HG03135 (cell line): Measurements from ENCODE around the gene NETO1.

Experiments used
- ATAC-seq: cut with Tn5 transposase; IDR thresholded peaks from one replicate; pipeline ENCODE4 v1.9.1; 2021; ENCODE audit warnings: mild to moderate bottlenecking, moderate library complexity; ENCODE audit not compliant: unreplicated experiment

NETO1 gene

DNA sequence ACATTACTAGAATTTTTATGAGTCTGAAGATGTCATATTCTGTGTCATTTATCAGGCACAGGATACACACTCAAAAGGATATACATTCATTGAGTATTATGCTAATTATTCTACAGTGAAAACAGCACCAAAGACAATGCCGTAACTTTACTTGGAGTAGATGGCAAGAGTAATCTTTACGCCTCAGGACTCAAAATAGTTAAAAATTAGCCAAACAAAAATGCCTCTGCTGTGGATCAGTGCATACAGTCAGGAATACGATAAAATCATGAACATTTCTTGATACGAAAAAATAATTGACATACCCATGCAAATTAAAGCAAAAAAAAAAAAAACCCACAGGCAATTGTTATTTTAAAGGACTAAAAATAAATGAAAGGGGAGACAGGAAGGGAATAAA is 129.7 kb downstream of the NETO1 start:
- no peak for ATAC-seq

DNA sequence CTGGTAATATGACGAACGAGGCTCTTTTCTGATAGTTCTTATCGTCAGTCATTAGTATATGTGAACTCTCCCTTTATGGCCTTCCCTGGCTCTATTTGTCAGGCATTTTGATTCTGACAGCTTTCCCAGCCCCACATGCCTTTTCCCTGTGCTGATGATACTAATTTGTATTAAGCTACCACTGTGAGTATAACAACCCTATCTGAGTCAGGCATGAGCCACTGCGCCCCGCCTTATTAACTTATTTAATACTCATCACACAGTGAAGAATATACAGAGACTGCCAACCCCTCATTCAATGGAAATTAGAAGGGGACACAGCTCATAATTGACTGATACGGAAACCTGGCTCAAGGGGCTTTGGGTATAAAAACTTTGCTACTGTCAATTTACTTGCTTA is 140.0 kb downstream of the NETO1 start:
- no peak for ATAC-seq

DNA sequence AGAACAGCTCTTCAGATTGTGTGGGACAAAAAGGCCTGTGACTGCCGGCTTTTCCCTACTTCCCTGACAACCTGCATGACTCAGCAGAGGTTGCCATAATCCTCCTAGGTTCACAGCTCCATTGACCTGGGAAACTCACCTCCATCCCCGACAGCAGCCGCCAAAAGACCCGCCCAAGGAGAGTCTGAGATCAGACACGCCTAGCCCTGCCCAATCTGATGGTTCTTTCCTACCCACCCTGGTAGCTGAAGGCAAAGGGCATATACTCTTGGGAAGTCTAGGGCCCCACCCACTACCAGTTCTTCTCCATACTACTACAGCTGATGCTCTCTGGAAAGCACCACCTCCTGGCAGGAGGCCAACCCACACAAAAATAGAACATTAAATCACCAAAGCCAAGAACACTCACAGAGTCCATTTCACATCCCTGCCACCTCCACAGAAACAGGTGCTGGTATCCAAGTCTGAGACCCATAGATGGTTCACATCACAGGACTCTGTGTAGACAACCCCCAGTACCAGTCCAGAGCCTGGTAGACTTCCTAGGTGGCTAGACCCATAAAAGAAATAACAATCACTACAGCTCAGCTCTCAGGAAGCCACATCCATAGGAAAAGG is 140.6 kb downstream of the NETO1 start:
- no peak for ATAC-seq

DNA sequence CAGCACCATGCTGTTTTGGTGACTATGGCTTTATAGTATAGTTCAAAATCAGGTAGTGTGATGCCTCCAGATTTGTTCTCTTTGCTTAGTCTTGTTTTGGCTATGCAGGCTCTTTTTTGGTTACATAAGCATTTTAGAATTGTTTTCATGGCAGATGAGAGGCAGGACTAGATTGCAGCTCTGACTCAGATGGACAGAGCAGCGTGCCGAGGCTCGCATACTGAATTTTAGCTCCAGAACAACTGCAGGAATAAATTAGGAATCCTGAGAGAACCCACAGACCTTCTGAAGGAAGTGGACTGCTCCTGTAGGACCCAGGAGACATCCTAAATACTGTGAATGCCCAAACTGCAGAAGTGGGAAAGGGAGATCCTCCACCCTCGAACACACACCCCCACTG is 141.6 kb downstream of the NETO1 start:
- ATAC-seq = no peak

DNA sequence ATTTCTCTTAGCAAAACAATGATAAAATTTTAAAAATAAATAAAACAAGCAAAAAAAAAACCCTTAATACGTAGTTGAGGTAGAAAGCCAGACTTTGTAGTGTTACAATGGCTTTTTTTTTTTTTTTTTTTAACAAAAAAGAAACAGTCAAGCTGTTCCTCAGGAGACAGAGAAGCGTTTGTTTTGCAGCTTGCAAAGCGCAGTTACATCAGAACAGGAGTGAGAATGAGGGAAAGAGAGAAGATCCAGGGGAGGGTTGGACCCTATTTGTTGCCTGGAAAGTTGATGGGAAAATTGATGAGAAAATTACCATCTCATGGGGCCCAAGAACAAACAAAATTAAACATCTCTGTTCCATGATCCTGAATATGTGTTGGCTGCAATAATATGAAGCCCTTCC is 146.5 kb downstream of the NETO1 start:
- no peak for ATAC-seq

DNA sequence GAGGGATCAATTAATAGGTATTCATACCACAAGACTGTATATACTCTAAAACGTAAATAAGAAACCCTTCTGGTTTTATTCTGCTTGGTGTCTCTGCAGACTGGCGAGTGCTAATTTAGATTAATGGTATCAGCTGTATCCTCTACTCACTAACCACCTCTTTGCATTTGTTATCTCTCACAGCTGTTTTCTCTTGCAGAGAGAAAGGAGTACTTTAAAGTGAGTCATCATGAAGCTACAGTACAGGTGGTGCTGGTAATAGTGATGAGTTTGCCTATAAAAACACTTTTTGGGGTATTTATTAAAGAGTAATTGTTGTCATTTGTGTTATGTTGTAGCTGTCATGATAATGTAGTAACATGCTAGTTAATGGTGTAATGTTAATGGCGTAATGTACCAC is 147.7 kb downstream of the NETO1 start:
- no peak for ATAC-seq

DNA sequence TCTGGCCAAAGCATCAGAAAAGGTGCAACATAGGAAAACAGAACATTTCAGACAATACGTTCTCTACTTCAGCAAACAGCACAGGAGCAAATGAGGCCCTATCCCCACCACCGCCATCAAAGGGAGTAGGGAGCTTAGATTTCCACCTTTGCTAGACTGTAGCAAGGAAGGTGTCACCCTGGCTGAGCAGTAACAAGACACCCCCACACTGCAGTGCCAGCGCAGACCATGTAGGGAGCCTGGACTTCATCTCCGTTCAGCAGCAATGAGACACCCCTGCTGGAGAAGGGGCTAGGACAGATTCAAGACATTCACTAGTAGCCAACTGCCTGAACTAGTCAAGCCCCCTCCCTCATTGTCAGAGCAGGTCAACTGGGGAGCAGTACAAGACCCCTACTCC is 163.6 kb downstream of the NETO1 start:
- ATAC-seq = no peak

DNA sequence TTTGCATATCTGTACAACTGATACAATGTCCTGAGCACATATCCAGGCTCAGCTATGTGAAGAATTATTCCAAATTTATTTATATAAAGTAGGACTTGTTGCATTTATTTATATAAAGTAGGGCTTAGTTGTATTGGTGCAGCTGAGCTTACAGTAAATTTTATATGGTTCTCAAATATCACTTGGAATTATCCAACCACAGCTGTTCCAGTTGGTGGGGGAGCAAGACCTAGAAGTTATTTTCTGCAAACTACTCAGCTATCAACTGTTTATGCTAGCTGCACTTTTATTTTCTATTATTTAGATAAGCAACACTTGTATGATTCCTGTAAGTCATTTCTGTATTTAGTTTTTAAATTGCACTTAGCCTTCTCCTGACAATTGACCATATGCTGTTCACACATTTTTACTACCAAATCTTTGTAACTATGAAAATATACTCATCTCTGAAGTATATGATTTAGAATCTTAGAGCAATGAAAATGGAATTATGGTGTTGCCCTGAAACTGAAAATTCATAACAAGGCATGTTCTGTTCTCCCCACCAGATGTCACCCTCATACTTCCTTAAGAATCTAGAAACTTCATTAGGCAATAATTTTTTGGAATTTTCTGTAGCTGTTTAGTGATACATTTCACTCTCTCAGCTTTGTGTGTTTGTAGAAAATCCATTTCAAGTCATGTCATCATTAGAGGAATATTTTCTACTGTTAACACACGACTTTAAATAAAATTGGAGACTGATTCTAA is 166.7 kb downstream of the NETO1 start:
- no peak for ATAC-seq

DNA sequence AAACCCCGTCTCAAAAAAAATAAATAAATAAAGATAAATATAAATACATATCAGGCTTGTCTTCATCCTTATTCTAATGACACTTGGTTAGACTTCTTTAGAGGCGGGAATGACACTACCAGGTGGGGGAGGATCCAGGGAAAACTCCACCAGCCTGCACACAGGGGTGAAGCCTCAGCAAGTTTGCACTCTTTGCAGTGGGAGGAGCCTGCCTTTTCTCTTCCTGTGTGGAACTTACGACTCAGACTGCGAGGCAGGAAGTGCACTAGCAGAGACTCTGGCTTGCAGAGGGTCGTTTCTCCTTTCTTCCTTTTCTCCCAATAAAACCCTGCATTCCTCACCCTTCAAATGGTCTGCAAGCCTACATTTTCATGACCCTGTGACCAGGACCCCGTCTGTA is 170.1 kb downstream of the NETO1 start:
- ATAC-seq = no peak

DNA sequence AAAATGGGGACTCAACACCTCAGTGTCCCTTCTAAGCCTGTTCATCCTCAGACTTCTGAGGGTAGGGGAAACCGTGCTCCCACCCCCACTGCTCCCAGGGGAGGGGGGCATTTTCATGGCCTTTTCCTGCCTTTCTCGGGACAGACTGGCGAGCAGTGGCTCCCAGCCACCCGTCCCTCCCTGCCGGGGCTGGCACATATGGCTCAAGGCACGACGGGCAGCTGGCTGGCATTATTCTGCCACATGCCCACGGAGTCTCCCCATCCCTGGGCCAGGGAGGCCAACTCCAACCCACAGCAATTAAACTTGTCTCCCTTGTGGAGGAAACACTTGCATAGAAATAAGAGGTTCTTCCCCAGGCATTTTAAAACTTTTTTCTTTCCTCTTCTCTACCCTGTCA is 175.2 kb downstream of the NETO1 start:
- ATAC-seq = no peak
